Endometrial microvascular endothelial cells (primary cell): Measurements from ENCODE around the gene PTPRH. TPM values are rescaled to one million over a fixed set of nuclear protein-coding genes. Genes with fewer than 3 reads are reported as not detected.

ENCODE experiments used
- in situ Hi-C: cut with HindIII; loops from 2 replicates; pipeline ENCODE4 v1.10.0; 2017; ENCODE audit warnings: low sequenced_read_pairs, low pct_unique_long_range_greater_than_20kb; ENCODE audit errors: inconsistent ontology term
- total RNA-seq: library from RNA; depleted of rRNA; stranded (reverse); fragments of >200 nt; gene quantifications from one replicate; pipeline ENCODE4 v1.2.3, GENCODE V29; 2015; ENCODE audit errors: inconsistent ontology term

The PTPRH gene
- total RNA-seq, 1 donor from 2014 or later = 1.9 TPM

- in situ Hi-C loops = no loop called here
Observed at GRCh38 chr19:55246462-55247451, 37.5 kb upstream of the PTPRH start.

- in situ Hi-C loops = no loop called here
Observed at GRCh38 chr19:55245236-55245904, 36.1 kb upstream of the PTPRH start.

DNA sequence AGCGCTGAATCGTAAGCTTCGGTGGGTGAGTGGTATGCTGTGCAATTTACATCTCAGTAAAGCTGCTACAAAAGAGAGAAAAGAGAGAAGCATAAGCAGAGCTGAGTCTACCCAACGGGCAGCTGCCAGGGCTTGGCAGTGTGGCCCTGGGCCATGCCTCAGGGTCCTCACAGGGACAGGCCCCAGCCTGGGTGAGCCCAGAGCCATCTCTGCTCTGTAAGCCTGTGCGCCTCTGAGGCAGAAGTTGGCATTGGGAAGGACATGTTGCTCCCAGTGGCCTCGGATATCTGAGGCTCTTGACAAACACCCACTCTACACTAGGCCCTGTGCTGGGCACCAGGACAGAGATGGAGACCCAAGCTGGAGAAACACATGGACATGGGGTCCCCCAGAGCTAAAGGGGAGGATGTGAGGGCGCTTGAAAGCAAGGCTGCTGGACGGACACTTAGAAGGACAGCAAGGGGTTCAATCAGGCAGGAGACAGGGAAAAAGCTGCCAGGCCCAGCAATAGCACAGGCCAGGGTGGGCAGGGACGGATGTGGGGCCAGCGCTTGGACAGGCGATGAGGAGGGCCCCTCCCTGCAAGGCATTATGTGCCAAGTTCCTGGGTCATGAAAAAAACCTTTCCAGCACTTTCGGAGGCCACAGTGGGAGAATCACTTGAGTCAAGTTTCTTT lies 34.8 kb upstream of the PTPRH start:
- in situ Hi-C loops = no loop called here

DNA sequence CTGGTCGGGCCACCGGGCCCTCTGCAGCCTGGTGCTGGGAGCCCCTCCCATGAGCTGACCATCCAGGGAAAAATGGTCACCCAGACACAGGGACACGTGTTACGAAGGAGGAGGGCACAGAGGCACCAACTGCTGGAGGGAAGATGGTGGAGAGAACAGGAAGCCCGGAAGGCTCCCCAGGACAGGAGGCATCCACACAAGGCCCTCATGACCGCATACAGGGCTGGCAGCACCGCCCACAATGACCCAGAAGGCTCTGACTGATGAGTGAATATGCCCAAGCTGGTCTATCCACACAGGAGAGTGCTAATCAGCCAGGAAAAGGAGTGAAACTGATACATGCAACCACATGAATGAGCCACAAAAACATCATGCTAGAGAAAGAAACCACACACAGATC lies 33.2 kb upstream of the PTPRH start:
- in situ Hi-C loops = no loop called here

DNA sequence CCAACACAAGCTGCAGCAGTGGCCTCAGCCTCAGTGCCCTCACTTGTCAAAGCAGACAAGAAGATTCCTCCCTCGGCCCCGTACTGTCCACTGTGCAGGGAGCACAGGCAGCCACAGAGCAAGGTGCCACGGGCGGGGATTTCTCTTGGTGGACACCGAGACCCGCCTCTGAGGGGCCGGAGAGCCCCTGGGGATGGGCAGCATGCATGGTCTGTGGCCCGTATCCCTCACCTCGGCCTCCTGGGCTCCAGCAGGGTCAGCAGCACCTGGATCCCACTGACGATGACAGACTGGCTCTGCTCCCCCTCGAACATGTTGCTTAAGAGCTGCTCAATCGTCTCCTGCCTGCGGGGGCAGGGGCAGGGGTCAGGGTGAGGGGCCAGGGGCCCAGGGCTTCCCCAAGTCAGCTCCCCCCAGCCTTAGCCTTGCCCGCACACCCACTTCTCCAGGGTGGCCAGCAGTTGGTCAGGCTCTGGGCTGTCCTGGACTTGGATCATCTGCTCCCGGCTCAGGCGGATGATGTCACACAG lies 32.7 kb upstream of the PTPRH start:
- in situ Hi-C loops = no loop called here

GRCh38 chr19:55241143-55241934 lies 32.0 kb upstream of the PTPRH start:
- in situ Hi-C loops = no loop called here

GRCh38 chr19:55240713-55241020 lies 31.4 kb upstream of the PTPRH start:
- in situ Hi-C loops = no loop called here

GRCh38 chr19:55239004-55239403 lies 29.7 kb upstream of the PTPRH start:
- in situ Hi-C loops = no loop called here

- in situ Hi-C loops = no loop called here
Observed at GRCh38 chr19:55238030-55238429, 28.7 kb upstream of the PTPRH start.

GRCh38 chr19:55232986-55233385 lies 23.7 kb upstream of the PTPRH start:
- in situ Hi-C loops = no loop called here

DNA sequence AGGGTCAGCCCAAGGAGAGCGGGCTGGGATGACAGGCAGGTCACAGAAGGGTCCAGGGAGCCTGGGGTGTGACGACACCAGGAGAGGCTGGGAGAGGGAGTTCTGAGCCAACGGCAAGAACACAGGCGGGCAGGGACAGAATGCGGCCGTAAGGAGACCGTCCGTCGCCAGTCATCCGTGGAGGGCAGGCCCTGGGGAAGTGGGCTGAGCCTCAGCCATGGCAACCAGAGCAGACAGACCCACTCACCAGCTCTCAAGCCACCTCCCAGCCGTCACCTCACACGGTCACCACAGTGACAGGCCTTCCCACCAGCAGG lies 22.9 kb upstream of the PTPRH start:
- in situ Hi-C loops = no loop called here

DNA sequence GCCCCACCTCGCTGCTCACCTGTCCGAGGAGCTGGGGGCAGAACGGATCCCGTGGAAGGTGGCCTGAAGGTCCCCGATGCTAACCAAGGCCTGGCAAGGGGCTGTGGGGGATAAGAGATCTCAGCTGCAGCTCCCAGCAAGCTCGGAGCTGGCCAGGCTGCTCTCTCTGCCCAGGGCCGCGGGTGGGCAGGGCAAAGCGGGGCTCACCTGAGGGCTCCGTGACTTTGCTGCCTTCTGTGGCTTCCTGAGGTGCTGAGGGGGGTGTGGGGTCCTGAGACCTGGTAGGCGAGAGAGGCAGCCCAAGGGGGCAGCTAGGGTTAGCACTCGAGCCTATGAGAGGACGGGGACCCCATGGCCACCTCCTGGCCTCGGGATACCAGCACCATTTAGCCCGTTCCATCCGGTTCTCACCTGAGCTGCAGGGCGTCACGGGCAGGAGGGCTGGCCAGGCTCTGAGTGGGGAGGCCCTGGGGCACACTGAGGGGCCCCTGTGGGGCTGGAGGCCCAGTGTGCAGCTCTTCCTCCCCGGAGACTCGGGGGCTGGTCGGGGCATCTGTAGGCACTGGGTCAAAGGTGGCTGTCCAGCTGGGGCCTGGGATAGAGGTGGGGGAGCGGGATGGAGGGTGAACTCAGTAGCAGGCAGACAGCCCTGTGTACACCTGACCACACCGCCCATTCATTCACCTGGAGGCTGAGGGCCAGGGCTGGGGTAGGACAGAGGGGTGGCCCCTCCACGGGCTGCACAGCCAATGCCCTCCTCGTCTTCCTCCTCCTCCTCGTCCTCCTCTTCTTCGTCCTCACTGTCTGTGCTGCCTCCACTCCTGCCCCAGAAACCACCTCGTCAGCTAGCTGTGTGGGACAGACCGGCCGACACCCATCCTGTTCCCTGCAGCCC lies 22.3 kb upstream of the PTPRH start:
- in situ Hi-C loops = no loop called here

GRCh38 chr19:55230780-55231179 lies 21.5 kb upstream of the PTPRH start:
- in situ Hi-C loops = no loop called here

DNA sequence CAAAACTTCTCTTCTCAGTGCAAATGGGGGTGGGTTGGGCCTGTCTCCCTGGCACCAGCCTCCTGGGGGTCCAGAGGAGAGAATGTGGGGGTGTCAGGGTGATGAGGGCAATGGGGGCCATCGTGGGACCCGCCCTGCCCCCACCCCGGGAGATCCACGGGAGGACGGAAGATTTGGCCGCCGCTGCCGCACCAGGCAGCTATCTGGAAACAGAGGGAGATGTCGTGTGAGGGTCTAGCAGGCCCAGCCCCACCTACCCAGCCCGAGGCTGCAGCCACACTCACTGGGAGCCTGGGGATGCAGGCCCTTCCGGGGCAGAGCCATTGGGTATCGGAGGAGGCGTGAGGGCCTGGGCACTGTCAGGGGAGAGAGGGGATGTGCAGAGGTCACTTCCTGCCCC lies 21.0 kb upstream of the PTPRH start:
- in situ Hi-C loops = no loop called here

- in situ Hi-C loops = no loop called here
Observed at GRCh38 chr19:55229789-55230182, 20.5 kb upstream of the PTPRH start.

- in situ Hi-C loops = no loop called here
Observed at GRCh38 chr19:55229145-55229788, 20.0 kb upstream of the PTPRH start.

DNA sequence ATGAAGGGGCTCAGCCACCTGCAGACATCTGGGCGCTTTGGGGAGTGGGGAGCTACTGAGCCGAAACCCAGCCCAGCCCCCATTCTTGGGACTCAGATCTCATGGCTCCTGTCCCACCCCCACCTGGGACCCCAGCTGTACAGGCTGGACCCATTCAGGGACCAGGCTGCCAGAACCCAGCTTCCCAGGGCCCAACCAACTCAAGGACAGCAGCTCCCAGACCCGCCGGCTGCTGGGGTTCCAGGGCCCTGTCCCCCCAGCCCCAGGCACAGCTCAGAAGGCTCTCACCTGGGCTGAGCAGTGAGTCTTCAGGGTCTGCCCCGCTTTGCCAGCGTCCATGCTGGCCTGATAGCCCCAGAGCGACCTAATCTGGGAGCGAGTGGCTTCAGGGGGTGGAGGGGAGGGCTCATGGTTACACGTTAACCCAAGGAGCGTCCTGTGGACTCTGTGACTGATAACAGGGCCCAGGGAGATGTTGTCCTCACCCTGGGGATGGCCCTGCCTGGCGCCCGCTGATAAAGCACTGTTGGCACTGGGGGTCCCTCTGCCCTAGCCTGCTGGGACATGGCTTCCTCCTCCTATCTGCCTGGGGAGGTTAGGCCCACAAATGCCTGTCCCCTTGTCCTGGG lies 19.2 kb upstream of the PTPRH start, which contains the start of gene TMEM86B:
TMEM86B (minus strand) TSS at position 361 of the 629 bp plus-strand sequence; CDS start at position 339, 22 bp downstream.
- in situ Hi-C loops = no loop called here
